Omental fat pad (tissue), 4 donors: Measurements from ENCODE around the gene MYORG. TPM values are rescaled to one million over a fixed set of nuclear protein-coding genes. Genes with fewer than 3 reads are reported as not detected.

Experiments
- ATAC-seq: fragments of 150-250 bp; one replicate; pipeline ENCODE4 v1.9.1; 2016; ENCODE audit warnings: mild to moderate bottlenecking, moderate library complexity; ENCODE audit not compliant: low FRiP score
- DNase-seq: peaks from one replicate; pipeline ENCODE4 v3.0.0-alpha.2; 2019; ENCODE audit warnings: low spot score
- CTCF ChIP-seq, 3 donors: fragments of 450-650 bp; IDR thresholded peaks; one replicate each; pipeline ENCODE4 v1.5.1; 2016 to 2017; ENCODE audit warnings: antibody characterized with exemption in 3 of 3, mild to moderate bottlenecking in 3 of 3, moderate library complexity in 2 of 3
- total RNA-seq, 4 donors: library from RNA; depleted of rRNA; stranded (reverse); fragments of >200 nt; gene quantifications; one replicate each; pipeline ENCODE4 v1.1.0, GENCODE V29; 2016

The MYORG gene
- total RNA-seq = 10 to 100 TPM in 2 of 4 donors, 1 to 10 TPM in 2; 7.6 to 18.8 (median 10.7) TPM

GRCh38 chr9:34376596-34377403 lies at the start of gene MYORG:
MYORG (minus strand) TSS chr9:34376898; CDS start chr9:34372943, 3,955 bp downstream.
- peak; percentile 63 for DNase-seq
- ATAC-seq = peak; percentile 80
- TF ChIP-seq CTCF (IDR thresholded peaks at IDR 0.05) = no peak

GRCh38 chr9:34419716-34420504 lies 43.2 kb upstream of the MYORG start:
- TF ChIP-seq CTCF (IDR thresholded peaks at IDR 0.05) = no peak
- DNase-seq = no peak
- ATAC-seq = no peak

GRCh38 chr9:34417734-34418133 lies 41.0 kb upstream of the MYORG start:
- DNase-seq = no peak
- ATAC-seq = no peak
- no peak for TF ChIP-seq CTCF (IDR thresholded peaks at IDR 0.05)

- TF ChIP-seq CTCF (IDR thresholded peaks at IDR 0.05) = no peak
- no peak for DNase-seq
- ATAC-seq = no peak
These were observed 36.6 kb upstream of the MYORG start for GRCh38 chr9:34413231-34413852.

GRCh38 chr9:34412336-34412735 lies 35.6 kb upstream of the MYORG start:
- no peak for TF ChIP-seq CTCF (IDR thresholded peaks at IDR 0.05)
- ATAC-seq = no peak
- DNase-seq = no peak

GRCh38 chr9:34409154-34409553 lies 32.5 kb upstream of the MYORG start:
- no peak for TF ChIP-seq CTCF (IDR thresholded peaks at IDR 0.05)
- DNase-seq (no peak), ATAC-seq (no peak)
